Endothelial cell of umbilical vein (primary cell): ENCODE data around the gene CENPK. TPM values are rescaled to one million over a fixed set of nuclear protein-coding genes. Genes with fewer than 3 reads are reported as not detected.

Experiments
- BruUV-seq: library from RNA; stranded (reverse); fragments of 400-500 nt; replicated peaks from 2 replicates; lab custom pipeline; 2021; lab: Mats Ljungman, UMichigan
- CTCF ChIA-PET: fragments of 300-600, 350-600 bp; sonication (Branson Sonifier 250); formaldehyde crosslinking; loops from one replicate; lab custom pipeline; 2021; ENCODE audit warnings: antibody characterized with exemption, inconsistent platforms; lab: Charles Lee
- POLR2A ChIA-PET: fragments of 300-600, 350-600 bp; sonication (Branson Sonifier 250); formaldehyde crosslinking; loops from one replicate; lab custom pipeline; 2021; ENCODE audit warnings: antibody characterized with exemption, inconsistent platforms; lab: Charles Lee
- DNase-seq: peaks from one replicate; pipeline ENCODE4 v3.0.0-alpha.2; 2011; ENCODE audit warnings: low read depth, low spot score
- FAIRE-seq: peaks from 2 replicates; lab custom pipeline; 2011; peaks lifted over from hg19 to GRCh38; lab: Jason Lieb, UNC
- H2AFZ ChIP-seq: 2 replicates; pipeline ENCODE4 v1.6.0; 2012; ENCODE audit warnings: low read depth, low read length, control low read depth, inconsistent platforms
- H3K27ac ChIP-seq: 2 replicates; pipeline ENCODE4 v1.5.1; 2011; ENCODE audit warnings: low read depth, mild to moderate bottlenecking, control low read depth, low read length, moderate library complexity; ENCODE audit not compliant: insufficient read depth
- H3K27me3 ChIP-seq, 2 experiments: 2 replicates each; pipeline versions ENCODE4 v1.6.0 to v1.6.1; 2011; ENCODE audit warnings: low read length in 2 of 2, mixed read lengths in 1 of 2; ENCODE audit not compliant: control insufficient read depth in 2 of 2, insufficient read depth in 2 of 2
- H3K36me3 ChIP-seq, 2 experiments: 2 replicates in 1 of 2; 3 replicates in 1 of 2; pipeline ENCODE4 v1.5.1; 2011; ENCODE audit warnings: low read length in 2 of 2, mild to moderate bottlenecking in 1 of 2, moderate library complexity in 1 of 2; ENCODE audit not compliant: control insufficient read depth in 2 of 2, insufficient read depth in 2 of 2; ENCODE audit errors: extremely low read depth in 1 of 2
- H3K4me1 ChIP-seq: 3 replicates; pipeline ENCODE4 v1.5.1; 2011; ENCODE audit warnings: mild to moderate bottlenecking, low read length; ENCODE audit not compliant: control insufficient read depth, insufficient read depth; ENCODE audit errors: extremely low read depth
- H3K4me2 ChIP-seq: 2 replicates; pipeline ENCODE4 v1.6.1; 2011; ENCODE audit warnings: low read length, control low read depth, mixed read lengths; ENCODE audit not compliant: insufficient read depth
- H3K4me3 ChIP-seq, 3 experiments: fragments of 200-600 bp in 1 of 3; sonication (generic), shearing (Covaris generic) in 1 of 3; replicated peaks in 1 of 3; 2 replicates each; pipeline ENCODE4 v1.5.1; 2011 to 2016; ENCODE audit warnings: control low read depth in 3 of 3, low read length in 3 of 3, mild to moderate bottlenecking in 2 of 3, inconsistent platforms in 1 of 3, low read depth in 1 of 3, moderate library complexity in 1 of 3; ENCODE audit not compliant: insufficient read depth in 1 of 3
- H3K79me2 ChIP-seq: 2 replicates; pipeline ENCODE4 v1.6.0; 2012; ENCODE audit warnings: low read length, inconsistent platforms; ENCODE audit not compliant: control insufficient read depth, insufficient read depth
- H3K9ac ChIP-seq: replicated peaks from 2 replicates; pipeline ENCODE3; 2011; ENCODE audit warnings: low read length, control low read depth; ENCODE audit not compliant: insufficient read depth; ENCODE audit errors: extremely low read depth
- H3K9me1 ChIP-seq: replicated peaks from 3 replicates; pipeline ENCODE4 v1.6.0; 2011; ENCODE audit warnings: mild to moderate bottlenecking, low read length; ENCODE audit not compliant: control insufficient read depth, insufficient read depth; ENCODE audit errors: extremely low read depth
- H3K9me3 ChIP-seq: replicated peaks from 2 replicates; pipeline ENCODE4 v1.5.1; 2012; ENCODE audit warnings: low read length, inconsistent platforms; ENCODE audit not compliant: control insufficient read depth, insufficient read depth
- H4K20me1 ChIP-seq: replicated peaks from 2 replicates; pipeline ENCODE3; 2011; ENCODE audit warnings: mild to moderate bottlenecking, low read length; ENCODE audit not compliant: control insufficient read depth, insufficient read depth; ENCODE audit errors: extremely low read depth
- EZH2 ChIP-seq: IDR thresholded peaks from 2 replicates; pipeline ENCODE4 v1.6.1; 2012; ENCODE audit warnings: borderline replicate concordance, low read depth, mild to moderate bottlenecking, moderate library complexity, low read length, inconsistent platforms; ENCODE audit not compliant: severe bottlenecking
- FOS ChIP-seq: IDR thresholded peaks from 2 replicates; pipeline ENCODE4 v1.6.1; 2011; ENCODE audit warnings: mild to moderate bottlenecking, low read length, moderate library complexity, borderline replicate concordance; ENCODE audit not compliant: insufficient read depth
- GATA2 ChIP-seq: IDR thresholded peaks from 2 replicates; pipeline ENCODE4 v1.7.0; 2011; ENCODE audit warnings: low read depth, mild to moderate bottlenecking, moderate library complexity, mixed read lengths, low read length; ENCODE audit not compliant: insufficient read length, insufficient read depth
- JUN ChIP-seq: IDR thresholded peaks from 2 replicates; pipeline ENCODE4 v1.6.1; 2011; ENCODE audit warnings: borderline replicate concordance, low read depth; ENCODE audit not compliant: insufficient read length, insufficient read depth
- MAX ChIP-seq: IDR thresholded peaks from 2 replicates; pipeline ENCODE4 v1.6.1; 2011; ENCODE audit not compliant: insufficient read depth, insufficient read length
- MYC ChIP-seq: IDR thresholded peaks from one replicate; pipeline ENCODE4 v1.6.1; 2011; ENCODE audit warnings: mild to moderate bottlenecking, low read depth, low read length
- POLR2A ChIP-seq: IDR thresholded peaks from 2 replicates; pipeline ENCODE4 v1.6.1; 2012; ENCODE audit warnings: low read depth, mild to moderate bottlenecking, control low read depth, low read length
- POLR2AphosphoS5 ChIP-seq: IDR thresholded peaks from 2 replicates; pipeline ENCODE4 v1.6.1; 2012; ENCODE audit warnings: low read depth, mild to moderate bottlenecking, control low read depth, low read length, moderate library complexity; ENCODE audit not compliant: insufficient read depth
- dilution Hi-C: fragments of 300-500 bp; cut with MboI; formaldehyde crosslinking; loops from one replicate; pipeline ENCODE4 v1.15.0; 2019; ENCODE audit warnings: low sequenced_read_pairs; ENCODE audit not compliant: extremely low pct_ligation_motif_present
- intact Hi-C: fragments of 100-400 bp; cut with micrococcal nuclease; formaldehyde crosslinking; loops from one replicate; pipeline ENCODE4 v1.10.0; 2022
- polyA plus RNA-seq, 4 experiments: library from polyadenylated mRNA; depleted of rRNA in 3 of 4; stranded (reverse) in 3 of 4; unstranded in 1 of 4; fragments of >200 nt; gene quantifications; 2 replicates each; pipeline versions ENCODE4 v1.2.1 to v1.2.3, GENCODE V29; 2011 to 2012; ENCODE audit warnings: missing spikeins in 1 of 4
- total RNA-seq: library from RNA; stranded (reverse); gene quantifications from 2 replicates; pipeline ENCODE4 v1.2.3, GENCODE V29; 2021
- TF ChIP-seq, protein P1 (sequence below), 2 donors: IDR thresholded peaks; 1 replicate in 1 of 2; 2 replicates in 1 of 2; pipeline ENCODE4 v1.5.1; 2011; ENCODE audit warnings: low read length in 2 of 2, mild to moderate bottlenecking in 2 of 2, moderate library complexity in 2 of 2, control low read depth in 1 of 2, inconsistent platforms in 1 of 2, low read depth in 1 of 2; ENCODE audit not compliant: insufficient read depth in 1 of 2; ENCODE audit errors: extremely low read depth in 1 of 2

CENPK gene
- total and polyA plus RNA-seq, 2 donors (not counting 3 experiments of a cell fraction or from before 2014, with no cell fraction given): 8.0 to 50.7 TPM

DNA sequence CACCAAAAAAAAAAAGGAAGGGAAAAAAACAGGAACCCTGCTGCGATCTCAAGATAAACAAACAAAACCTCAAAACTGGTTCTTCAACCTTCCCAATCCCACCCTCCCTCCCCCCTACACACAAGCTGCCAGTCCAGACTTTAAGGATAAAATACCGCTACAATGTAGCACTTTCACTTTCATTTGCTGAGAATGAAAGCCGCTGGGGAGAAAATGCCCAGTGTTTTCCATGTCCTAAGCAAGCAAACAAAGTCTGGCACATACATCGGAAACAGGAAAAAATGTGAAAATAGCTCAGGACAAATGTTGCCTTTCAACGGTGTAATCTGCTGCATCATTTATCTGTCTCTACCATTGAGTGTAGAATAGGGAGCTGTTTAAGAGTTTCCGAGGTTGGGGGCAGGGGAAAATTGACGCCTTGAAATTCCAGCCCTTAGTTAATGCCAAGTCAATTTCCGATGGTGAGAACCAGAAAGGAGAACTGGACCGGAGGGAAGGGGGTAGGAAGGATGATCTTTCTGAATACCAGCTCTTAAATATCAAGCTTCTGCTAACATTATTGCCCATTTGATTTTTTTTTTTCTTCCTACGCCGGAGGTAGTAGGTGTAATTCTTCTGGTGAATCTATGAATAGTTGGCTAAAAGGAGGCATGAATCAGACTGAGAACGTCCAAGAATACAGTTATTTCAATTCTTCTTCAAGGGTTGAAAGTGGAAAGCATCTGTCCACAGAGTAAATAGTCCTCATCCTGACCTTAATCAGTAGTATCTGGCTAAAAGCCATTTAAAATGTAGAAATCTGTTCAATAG lies 80.0 kb downstream of the CENPK start:
- H3K9ac ChIP-seq: peak overlapping the region; percentile 94
- H3K27me3 ChIP-seq: no peaks in the 10 kb centered on the region
- no peak for TF ChIP-seq POLR2AphosphoS5
- no peak for TF ChIP-seq MYC
- TF ChIP-seq EZH2: no peak
- TF ChIP-seq, protein P1, sequence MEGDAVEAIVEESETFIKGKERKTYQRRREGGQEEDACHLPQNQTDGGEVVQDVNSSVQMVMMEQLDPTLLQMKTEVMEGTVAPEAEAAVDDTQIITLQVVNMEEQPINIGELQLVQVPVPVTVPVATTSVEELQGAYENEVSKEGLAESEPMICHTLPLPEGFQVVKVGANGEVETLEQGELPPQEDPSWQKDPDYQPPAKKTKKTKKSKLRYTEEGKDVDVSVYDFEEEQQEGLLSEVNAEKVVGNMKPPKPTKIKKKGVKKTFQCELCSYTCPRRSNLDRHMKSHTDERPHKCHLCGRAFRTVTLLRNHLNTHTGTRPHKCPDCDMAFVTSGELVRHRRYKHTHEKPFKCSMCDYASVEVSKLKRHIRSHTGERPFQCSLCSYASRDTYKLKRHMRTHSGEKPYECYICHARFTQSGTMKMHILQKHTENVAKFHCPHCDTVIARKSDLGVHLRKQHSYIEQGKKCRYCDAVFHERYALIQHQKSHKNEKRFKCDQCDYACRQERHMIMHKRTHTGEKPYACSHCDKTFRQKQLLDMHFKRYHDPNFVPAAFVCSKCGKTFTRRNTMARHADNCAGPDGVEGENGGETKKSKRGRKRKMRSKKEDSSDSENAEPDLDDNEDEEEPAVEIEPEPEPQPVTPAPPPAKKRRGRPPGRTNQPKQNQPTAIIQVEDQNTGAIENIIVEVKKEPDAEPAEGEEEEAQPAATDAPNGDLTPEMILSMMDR (IDR thresholded peaks at IDR 0.05; ENCODE audit: extremely low read depth in 1 of 2, insufficient read depth in 1 of 2, low read depth in 1 of 2, low read length in 2 of 2): no peak
- TF ChIP-seq MAX: no peak
- peak; percentile 0 for TF ChIP-seq JUN
- peak; percentile 15 for TF ChIP-seq GATA2
- no peak for TF ChIP-seq FOS
- peak; percentile 35 for TF ChIP-seq POLR2A
- DNase-seq (peak; percentile 85), FAIRE-seq (peak; percentile 35)
- peaks cover 34% of the 10 kb centered on the region for H3K79me2 ChIP-seq
- intact Hi-C loops: loop anchor here (1.0 to 5.0 kb wide), 11 partner anchors 220 to 976 kb away; partner anchors contain the start of gene RGS7BP
- ChIA-PET POLR2A (interaction anchor here (0.9 to 1.4 kb wide), 4 partner anchors 8 to 672 kb away, joined by 3 to 6 read pairs (median 4); no protein-coding TSS in a partner anchor), CTCF (interaction anchor here (0.6 to 7.8 kb wide), 64 partner anchors 8 to 888 kb away, joined by 3 to 275 read pairs (median 5); partner anchors contain the start of genes CENPK, CWC27, PPWD1 and SREK1IP1)
- peak overlapping the region; percentile 64 to 98 (median 96) for H3K4me3 ChIP-seq
- no peaks in the 10 kb centered on the region for H4K20me1 ChIP-seq
- peak overlapping the region; percentile 87 for H3K27ac ChIP-seq
- no peaks in the 10 kb centered on the region for H3K36me3 ChIP-seq
- dilution Hi-C loops: no loop called here
- no TSS peak for BruUV-seq
- H3K4me2 ChIP-seq: peak overlapping the region; percentile 100
- no peaks in the 10 kb centered on the region for H3K9me1 ChIP-seq
- H2AFZ ChIP-seq: peak overlapping the region; percentile 93
- H3K4me1 ChIP-seq: peaks cover 24% of the 10 kb centered on the region
- H3K9me3 ChIP-seq: no peaks in the 10 kb centered on the region
